NCI-H2227 treated with DMSO at 0.1 percent for 48 hours (cell line): ENCODE measurements around the gene IL2RG.

Source experiments
- DNase-seq: peaks from one replicate; lab custom pipeline; 2025; lab: John Stamatoyannopoulos, UW

The IL2RG gene

GRCh38 chrX:71107762-71108360, 3.5 kb downstream of the IL2RG start:
- DNase-seq = no peak

DNA sequence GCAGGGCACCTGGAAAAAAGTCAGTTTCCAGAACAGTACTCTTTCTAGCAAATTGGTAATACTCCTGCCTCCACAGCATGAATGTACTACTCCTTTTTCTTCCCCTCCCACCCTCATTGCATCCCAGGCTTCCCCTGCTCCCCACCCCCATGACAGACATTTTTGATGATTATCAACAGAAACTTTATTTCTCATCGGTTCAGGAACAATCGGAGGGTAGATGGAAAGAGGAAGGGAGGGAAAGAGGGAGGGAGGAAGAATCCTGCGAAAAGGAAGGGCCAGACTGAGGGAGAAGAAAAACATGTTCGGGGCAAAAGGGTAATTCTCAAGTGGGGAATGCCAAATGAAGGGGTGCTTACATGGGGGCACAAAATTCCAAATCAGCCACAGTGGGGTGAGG, 4.1 kb downstream of the IL2RG start:
- DNase-seq = no peak

DNA sequence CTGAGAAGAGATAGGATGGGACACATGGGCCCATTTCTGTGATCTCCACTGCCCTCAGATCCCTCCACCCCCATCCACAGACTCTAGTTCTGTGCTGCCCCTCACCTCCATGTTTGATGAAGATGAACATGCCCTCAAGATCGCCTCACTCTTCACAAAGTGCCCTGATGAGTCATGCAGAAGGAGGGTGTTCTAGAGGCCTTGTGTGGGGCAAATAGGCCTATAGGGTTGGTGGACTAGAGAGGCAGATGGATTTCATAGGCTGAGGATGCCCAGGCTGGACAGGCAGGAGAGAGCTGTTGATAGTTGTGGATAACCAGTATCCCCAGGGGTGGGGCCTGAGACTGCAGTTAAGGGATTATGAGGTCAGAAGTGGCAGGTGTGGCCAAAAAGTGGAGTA, 5.0 kb downstream of the IL2RG start, which contains the start of gene CXorf65:
TSS of gene CXorf65 (minus strand) at position 314 of the 400 bp plus-strand sequence. CDS start at position 130, 184 bp downstream.
- DNase-seq = no peak

DNA sequence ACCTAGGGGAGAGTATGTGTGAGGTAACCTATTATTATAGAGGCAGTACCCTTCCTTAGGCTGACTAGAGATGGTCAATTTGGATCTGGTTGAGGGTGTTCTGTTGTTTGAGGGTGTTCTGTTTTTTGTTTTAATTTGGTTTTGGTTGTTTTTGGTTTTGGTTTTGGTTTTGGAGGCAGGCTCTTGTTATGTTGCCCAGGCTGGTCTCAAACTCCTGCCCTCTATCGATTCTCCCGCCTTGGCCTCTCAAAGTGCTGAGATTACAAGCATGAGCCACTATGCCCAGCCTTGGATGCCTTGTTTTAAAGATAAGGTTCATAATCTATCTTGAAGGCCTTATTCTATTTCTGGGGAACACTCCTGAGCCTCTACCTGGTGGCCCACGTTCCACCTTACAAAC, 5.7 kb downstream of the IL2RG start:
- no peak for DNase-seq

GRCh38 chrX:71103110-71103983, 8.0 kb downstream of the IL2RG start:
- no peak for DNase-seq

- DNase-seq = no peak
These were observed 9.1 kb downstream of the IL2RG start for GRCh38 chrX:71102292-71102691.

- no peak for DNase-seq
These were observed 10.5 kb downstream of the IL2RG start for GRCh38 chrX:71100581-71101505.

DNA sequence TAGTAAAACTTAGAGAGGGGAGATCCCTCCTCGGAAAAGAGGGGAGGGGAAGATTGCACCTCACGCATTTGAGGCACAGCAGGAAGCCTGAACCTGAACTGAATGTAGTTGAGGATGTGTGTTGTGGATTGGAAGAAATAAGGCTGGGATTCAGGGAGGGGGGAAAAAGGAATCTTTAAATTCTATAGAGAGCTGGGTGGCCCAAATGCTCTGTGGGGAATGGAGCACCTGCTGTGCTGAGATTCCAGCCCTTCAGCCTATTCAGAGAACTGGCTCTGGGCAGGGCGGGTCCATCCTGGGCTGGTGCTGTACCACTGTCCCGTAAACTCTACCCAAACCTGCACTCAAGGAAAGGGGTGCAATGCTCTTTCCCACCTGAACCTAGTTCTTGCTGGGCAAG, 11.6 kb downstream of the IL2RG start:
- no peak for DNase-seq

- no peak for DNase-seq
These were observed 12.3 kb downstream of the IL2RG start for GRCh38 chrX:71098951-71099506.

DNA sequence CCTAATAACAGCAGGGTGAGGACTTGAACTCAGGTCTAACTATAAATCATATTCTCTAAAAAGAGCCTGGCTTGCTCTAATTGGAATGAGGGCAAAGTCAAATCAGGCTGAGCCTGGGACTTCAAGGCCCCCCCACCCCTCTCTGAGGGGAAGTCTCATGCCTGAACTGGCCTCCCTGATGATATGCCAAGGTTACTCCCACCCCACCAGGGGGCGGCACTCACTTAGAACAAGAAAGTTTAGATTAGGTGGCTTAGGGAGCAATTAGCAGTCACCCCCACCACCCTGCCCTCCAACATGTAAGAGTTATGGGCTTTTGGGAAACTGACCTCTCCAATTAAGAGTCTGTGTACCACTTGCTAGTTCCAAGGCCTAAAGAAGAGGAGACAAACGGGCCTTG, 13.1 kb downstream of the IL2RG start:
- DNase-seq = no peak

DNA sequence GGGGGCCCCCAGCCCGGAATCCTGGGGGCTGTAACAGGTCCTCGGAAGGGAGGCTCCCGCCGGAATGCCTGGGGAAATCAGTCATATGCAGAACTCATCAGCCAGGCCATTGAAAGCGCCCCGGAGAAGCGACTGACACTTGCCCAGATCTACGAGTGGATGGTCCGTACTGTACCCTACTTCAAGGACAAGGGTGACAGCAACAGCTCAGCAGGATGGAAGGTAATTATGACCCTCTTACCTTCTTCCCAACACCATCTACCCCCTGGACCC, 14.7 kb downstream of the IL2RG start:
- no peak for DNase-seq

- DNase-seq = no peak
These were observed 15.2 kb downstream of the IL2RG start for GRCh38 chrX:71095981-71096759.

GRCh38 chrX:71095555-71095980, 15.8 kb downstream of the IL2RG start, which contains the start of gene FOXO4:
Gene FOXO4, plus strand, starts transcription at chrX:71095851. Its CDS starts 678 bp downstream, at chrX:71096529.
- DNase-seq = peak; percentile 95

DNA sequence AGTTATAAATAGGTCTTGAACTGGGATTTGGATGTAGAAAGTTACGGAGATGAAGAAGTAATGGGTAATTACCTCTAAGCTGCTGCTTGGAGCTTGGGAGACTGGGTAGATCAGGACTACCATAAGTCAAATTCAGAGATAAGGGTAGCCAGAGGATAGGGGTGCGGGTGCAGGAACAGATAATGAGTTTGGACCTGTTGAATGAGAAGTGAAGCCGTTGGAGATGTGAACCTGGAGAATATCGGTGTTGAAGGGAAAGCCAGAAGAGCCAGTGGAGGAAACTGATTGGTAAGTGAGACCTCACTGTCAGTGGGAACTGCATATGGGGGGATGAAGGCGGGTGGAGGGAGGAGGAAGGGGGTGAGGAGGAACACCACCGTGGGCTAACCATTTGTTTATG, 16.3 kb downstream of the IL2RG start:
- DNase-seq = no peak

DNA sequence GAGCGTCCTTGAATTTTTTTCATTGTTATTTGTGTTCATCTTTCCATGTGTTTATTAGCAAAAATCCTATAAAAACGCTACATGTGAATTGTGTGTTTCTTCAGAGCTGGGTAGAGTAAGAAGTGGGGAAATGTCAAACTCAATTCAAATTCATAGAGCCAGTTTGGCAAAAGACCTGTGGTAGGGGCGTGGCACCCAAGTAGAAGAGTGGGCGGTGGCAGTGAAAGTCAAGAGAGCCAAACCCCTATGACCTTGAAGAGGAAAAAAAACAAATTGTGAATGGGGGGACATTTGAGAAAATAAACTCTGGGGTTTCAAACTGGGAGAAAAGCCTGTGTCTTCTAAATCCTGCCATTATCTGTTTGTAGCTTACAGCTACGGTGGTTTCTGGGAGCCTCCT, 20.1 kb downstream of the IL2RG start:
- no peak for DNase-seq

DNA sequence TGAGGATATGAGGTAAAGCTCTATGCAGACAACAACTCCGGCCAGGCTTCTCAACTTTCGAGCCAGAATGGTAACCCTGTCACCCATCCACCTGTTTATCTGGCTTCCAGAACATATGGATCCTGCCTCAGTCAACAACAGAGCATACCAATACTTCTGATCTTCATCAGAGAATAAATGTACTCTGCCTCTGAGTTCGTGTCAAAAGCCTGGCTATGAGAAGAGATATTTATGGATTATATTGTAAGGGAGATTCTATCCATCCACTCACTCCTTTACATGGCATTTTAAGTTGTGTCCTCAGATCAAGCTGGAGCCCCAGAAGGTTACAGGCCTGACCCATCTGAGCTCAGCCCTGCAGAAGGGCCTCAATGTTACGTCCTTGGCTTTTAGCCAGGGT, 25.5 kb downstream of the IL2RG start:
- DNase-seq = no peak

DNA sequence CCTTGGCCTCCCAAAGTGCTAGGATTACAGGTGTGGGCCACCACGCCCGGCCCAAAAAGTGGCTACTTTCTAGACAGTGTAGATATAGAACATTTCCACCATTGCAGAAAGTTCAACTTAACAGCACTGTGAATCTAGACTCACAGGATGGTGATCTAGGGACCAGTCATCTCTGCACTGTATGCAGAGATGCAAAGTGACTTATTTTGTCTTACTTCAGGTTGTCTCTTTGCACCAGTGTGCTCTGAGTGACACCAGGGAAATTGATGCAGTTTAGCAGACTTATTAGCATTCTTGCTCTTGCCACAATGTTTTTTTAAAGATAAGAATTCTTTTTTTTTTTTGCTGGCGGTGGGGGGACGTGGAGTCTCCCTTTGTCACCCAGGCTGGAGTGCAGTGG, 28.6 kb downstream of the IL2RG start:
- no peak for DNase-seq

DNA sequence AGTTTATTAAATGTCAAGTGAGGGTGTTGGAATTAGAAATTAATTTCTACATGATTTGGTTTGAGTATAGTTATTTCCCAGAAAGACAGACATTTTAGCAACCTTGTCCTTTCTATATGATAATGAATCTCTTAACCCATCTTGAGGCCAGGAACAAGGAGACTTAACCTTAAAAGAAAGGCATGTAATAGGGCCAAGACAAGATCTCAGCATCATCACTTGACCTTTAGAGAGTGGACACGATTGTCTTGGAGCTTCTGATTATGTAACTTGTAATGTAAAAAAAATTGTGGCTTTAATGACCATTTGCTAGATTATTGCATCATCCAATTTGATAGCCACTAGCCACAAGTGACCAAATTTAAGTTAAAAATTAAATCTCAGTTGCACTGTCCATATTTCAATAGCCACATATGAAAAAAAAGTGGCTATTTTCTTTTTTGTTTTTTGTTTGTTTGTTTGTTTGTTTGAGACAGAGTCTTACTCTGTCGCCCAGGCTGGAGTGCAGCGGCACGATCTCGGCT, 29.2 kb downstream of the IL2RG start:
- no peak for DNase-seq

GRCh38 chrX:71081330-71082123, 29.9 kb downstream of the IL2RG start:
- DNase-seq = peak; percentile 52

- no peak for DNase-seq
These were observed 40.8 kb downstream of the IL2RG start for GRCh38 chrX:71070531-71070930.
